ENCODE measurements around the gene ACADS.

Gene ACADS, protein sequence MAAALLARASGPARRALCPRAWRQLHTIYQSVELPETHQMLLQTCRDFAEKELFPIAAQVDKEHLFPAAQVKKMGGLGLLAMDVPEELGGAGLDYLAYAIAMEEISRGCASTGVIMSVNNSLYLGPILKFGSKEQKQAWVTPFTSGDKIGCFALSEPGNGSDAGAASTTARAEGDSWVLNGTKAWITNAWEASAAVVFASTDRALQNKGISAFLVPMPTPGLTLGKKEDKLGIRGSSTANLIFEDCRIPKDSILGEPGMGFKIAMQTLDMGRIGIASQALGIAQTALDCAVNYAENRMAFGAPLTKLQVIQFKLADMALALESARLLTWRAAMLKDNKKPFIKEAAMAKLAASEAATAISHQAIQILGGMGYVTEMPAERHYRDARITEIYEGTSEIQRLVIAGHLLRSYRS
- 10.4 to 18.7 (median 14.3) reads per million in 3 experiments for total RNA-seq

GRCh38 chr12:120725659-120726509, at the start of gene ACADS:
Gene ACADS (plus strand): TSS chr12:120725826. CDS start chr12:120725886, 60 bp downstream.
- peak; percentile 82 for DNase-seq

DNA sequence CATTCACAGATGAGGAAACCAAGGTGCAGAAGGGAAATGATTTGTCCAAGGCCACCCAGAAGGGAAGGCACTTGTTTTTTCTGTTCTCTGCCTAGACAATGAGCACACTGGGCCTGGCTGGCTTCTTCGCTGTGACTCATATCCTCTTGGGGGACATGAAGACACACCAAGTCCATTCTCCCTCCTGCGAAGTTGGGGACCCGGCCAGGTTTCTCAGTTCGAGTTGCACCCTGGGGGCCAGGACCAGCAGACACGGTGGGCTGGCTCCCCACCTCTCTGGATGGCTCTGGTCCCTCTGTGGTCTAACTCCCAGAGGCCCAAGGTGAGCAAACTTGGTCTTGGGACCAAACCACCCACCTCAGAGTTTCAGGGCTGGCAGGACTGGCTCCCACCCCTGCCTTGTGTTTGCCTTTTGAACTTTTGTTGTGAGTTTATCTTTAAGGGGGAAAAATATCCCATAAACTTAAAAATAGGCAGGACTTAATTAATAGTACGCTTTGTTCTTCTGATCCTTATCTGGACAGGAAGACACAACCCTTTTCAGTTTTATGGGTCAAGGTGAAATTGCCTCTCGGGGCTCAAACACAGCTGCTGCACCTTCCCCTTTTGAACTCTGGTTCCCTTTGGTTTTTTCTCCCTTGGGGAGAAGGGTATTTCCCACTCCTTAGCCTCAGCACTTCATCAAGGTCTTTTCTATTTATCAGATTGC, 47.7 kb upstream of the ACADS start:
- DNase-seq, result no peak

GRCh38 chr12:120678572-120678971, 47.1 kb upstream of the ACADS start:
- no peak for DNase-seq

- DNase-seq, result no peak
Observed at GRCh38 chr12:120680165-120680738, 45.4 kb upstream of the ACADS start.

GRCh38 chr12:120684523-120684932, 41.1 kb upstream of the ACADS start:
- no peak for DNase-seq

DNA sequence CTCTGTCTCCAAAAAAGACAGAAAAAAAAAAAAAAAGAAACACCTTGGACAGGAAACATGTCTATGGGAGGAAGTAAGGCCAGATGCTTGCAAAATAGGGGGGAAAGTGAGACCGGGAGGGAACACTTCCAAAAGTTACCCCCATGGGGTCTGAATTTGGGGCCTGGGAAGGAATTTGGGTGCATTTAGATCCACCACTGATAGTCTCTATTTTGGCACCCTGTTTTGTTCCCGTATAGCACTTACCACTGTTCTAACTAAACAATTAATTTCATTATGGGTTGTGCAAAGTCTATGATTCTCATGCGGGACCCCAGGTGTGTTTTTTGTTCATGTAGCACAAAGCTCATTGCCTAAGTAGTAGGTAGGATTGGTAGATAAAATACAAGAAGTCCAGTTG, 40.1 kb upstream of the ACADS start:
- DNase-seq, result no peak

GRCh38 chr12:120686151-120686689, 39.4 kb upstream of the ACADS start:
- DNase-seq, result peak; percentile 97

- peak; percentile 99 for DNase-seq
Observed at GRCh38 chr12:120686690-120687577, 38.7 kb upstream of the ACADS start, which contains the start of gene MLEC. Gene MLEC (plus strand): TSS chr12:120687149. CDS start chr12:120687297, 148 bp downstream.

DNA sequence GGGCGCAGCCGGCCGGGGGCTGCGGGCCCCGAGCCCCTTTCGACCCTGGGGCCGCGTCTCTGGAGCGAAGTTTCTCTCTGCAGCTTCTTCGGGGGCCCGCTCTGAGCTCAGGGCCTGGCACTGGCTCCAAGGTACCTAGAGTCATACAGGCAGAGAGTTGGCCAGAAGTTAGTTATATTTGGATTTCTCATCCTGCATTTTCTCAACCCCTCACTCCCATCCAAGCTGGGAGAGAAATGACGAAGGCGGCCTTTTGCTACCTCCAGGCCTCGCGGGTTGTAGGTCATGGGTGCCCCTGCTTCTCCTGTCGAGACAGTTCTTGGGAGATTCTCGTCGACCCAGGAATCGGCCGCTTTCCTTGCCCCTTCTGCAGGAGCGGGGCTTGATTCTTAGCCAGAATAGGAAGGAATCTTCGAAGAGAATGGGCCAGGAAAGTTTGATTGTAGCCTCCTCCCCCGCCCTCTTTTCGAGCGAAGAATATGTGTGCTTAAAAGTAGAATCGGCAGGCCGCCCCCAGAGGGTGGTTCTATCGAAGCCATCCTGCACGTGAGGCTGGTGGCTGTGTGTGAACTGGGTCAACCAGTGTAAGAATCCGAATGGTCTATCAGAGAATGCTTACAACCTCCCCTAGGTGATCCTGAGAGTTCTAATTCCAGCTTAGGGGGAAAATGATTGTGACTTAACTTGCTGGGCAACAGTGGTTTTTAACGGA, 37.9 kb upstream of the ACADS start:
- DNase-seq, result peak; percentile 31

- DNase-seq, result no peak
Observed at GRCh38 chr12:120688527-120689071, 37.0 kb upstream of the ACADS start.

GRCh38 chr12:120689397-120690082, 36.1 kb upstream of the ACADS start:
- no peak for DNase-seq

DNA sequence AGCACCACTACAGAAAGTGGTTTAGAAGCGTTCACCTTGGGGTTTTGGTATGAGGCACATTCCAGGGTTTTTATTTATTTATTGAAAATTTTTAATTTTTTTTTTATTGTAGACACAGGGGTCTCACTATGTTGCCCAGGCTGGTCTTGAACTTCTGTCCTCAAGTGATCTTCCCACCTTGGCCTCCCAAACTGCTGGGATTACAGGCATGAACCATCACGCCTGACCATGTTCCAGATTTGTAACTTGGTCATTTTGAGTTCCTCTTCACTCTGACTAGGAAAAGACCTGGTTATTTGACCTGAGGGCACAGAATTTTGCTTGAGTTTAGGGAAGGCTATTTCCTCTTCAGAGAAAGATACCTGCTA, 35.6 kb upstream of the ACADS start:
- DNase-seq, result no peak

DNA sequence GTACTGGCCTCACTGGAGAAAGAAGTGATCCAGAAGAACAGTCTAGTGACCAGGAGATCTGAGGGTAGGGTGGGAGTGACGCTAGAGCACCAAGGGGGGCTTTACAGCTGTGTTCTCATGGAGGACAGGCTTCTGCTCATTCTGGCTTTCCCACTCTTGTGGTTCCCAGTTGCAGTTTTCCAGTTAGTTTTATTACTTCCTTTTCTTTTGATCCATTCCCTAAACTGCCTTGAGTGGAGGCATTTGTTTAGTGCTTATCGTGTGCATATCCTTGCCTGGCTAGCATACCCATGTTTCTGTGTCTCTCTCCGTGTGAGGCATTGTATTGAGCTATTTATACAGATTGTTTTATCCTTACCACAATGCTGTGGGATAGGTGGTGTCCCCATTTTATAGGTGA, 34.6 kb upstream of the ACADS start:
- no peak for DNase-seq

- DNase-seq, result no peak
Observed at GRCh38 chr12:120692524-120693033, 33.0 kb upstream of the ACADS start.

DNA sequence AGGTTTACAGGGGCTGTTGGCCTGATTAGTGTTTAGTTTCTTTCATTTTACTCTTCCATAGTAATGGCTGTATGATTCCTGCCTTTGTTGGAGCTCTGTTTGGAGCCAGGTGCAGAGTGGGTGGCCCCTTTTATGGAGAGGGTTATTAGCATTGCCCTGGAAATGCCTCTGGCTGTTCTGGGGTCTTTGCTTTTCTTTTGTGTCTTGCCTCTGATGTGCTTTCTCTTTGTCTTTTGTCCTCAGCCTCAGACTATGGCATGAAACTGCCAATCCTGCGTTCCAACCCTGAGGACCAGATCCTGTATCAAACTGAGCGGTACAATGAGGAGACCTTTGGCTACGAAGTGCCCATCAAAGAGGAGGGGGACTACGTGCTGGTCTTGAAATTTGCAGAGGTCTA, 31.8 kb upstream of the ACADS start:
- no peak for DNase-seq

DNA sequence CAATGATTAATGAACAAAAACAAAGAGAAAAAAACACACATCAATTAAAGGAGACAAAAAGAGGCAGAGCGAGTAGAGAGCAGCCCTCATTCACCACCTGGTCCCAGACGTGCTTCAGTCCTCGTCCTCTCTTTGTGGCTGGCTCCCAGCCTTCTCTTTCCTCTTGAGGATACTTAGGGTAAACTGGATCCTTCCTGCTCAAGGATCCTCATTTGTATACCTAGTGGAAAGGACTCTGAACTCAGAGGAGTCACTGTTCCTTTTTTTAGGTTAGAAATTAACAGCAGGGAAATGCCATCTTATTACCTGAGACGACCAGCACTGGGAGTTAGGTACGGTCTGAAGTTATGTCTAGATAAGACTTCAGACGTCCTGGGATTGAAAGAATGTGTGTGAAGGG, 29.0 kb upstream of the ACADS start:
- no peak for DNase-seq

DNA sequence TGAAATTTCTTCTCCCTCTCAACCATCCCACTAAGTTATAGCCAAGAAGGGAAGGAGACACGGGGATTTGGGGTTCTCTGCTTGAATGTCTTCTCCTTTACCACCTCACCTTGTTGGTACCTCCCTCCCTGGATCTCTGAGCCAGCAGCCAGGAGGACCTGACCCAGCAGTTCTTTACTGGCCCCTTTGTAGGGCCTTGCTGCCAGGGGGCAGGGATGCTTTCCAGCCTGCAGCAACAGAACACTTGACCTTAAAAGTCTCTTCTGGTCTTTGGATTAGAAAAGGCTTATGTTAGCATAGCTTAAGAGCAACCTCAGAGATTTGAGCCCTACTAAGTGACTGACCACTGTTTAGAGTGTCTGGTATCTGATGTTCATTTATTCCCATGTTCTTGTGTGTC, 28.3 kb upstream of the ACADS start:
- DNase-seq, result no peak

DNA sequence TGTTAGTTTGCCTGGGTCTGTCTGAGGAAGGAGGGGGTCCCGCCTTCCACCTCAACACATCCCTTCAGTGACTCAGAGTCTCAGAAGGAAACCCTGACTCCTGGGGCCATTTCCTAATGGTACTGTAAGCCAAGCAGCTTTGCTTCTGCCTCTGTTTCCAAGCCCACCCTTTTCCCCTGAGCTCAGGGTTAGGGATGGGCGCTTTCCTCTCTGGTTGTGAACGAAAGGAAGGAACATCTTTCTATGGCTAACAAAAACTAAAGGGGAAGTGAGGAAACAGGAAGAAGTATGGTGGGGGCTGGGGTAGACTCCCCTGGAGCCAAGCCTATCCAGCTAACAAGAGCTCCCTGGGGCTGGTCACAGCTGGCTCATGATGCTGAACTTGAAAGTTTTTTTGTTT, 27.0 kb upstream of the ACADS start:
- no peak for DNase-seq

DNA sequence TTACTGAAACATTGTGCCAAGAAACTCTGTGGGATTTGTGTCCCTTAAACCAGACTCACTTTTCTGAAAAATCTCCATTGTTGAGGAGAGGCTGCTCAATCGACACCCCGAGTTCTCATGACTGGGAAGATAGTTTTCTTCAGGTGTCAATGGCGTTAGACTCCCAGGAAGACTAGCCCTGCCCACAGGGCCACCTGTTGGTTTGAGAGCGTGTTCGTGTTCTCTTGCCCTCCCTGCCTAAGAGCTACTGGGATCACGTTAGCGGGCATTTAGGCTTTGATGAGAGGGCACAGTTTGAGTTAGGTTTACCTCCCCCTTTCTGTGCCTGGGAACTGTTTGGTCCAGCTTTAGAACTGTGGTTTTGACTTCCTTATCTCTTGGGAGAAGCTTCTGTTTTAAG, 26.1 kb upstream of the ACADS start:
- no peak for DNase-seq

DNA sequence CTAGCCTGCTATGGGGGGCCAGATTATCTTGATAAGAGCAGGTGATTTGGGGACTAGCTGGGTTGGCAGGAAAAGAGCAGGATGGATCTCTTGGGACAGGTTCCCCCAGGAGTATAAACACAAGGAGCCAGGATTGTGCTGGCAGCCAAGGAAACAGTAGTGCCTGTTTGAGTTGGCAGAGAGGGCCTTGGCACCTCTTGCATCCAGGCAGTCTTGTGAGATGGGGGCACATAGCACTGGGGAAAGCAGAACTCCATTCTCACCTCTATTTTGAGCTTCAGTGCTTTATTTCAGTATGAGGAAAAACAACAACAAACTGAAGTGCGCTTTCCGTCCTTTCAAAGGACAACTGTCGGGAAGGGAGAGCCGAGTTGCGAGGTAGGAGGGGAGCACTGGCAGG, 24.7 kb upstream of the ACADS start:
- no peak for DNase-seq

Measured in central memory CD4-positive, alpha-beta T cell (primary cell).